Hematopoietic multipotent progenitor cell treated with erythropoietin and hydrocortisone succinate and interleukin-3 and kit ligand, for 8 days (in vitro differentiated cells): Measurements from ENCODE around the gene ADAM23.
A peak's percentile ranks its signal among the peaks of the same experiment; 100 is the strongest.

ENCODE experiments used
- DNase-seq: peaks from one replicate; pipeline ENCODE4 v3.0.0-alpha.2; 2015

Gene ADAM23

DNA sequence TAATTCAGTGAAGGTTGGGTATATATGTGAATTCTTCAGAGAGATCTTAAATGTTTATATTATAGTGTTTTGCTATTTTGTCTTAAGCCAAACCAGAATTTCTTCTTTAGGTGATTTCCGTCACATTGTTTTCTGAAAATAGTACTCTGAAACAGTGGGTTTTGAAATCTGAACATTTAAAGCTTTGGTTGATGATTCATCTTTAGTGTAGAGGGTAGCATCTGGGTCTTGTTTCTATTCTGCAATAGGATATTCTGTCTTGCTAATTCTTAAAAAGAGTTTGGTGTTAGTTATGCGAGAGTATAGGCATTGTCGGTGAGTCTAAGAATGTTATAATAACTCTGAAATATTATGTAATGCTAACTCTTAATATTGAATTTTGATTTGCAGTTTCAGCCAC lies 129.4 kb downstream of the ADAM23 start:
- DNase-seq, result no peak

- no peak for DNase-seq
Measured at GRCh38 chr2:206573793-206574192, 130.5 kb downstream of the ADAM23 start.

- no peak for DNase-seq
Measured at GRCh38 chr2:206584323-206585116, 141.2 kb downstream of the ADAM23 start.

GRCh38 chr2:206585335-206585734 lies 142.0 kb downstream of the ADAM23 start:
- no peak for DNase-seq

- DNase-seq, result no peak
Measured at GRCh38 chr2:206586609-206587008, 143.3 kb downstream of the ADAM23 start.

DNA sequence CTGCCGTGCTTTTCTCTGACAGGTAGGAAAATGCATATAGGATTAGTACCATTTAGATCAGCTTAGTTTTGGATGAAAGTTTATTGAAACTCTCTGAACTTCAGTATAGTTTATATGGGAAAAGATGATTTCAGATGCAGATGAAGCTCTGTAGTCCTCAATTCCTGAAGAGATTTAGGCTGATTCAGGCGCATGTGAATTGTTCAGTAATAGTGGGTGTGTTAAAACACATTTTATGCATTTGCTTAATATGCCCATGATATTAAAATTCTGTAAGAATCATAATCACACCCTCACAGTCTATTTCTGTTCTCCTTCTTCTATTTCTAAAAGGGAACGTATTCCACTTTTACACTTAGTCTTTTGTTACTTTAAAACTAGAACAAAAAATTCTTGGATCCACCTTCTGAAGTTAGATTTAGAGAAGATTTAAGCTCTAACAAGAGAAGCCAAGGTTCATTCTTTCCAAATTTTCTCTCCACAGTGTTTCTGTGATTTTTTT lies 154.4 kb downstream of the ADAM23 start:
- no peak for DNase-seq

- DNase-seq, result no peak
Measured at GRCh38 chr2:206603243-206603642, 159.9 kb downstream of the ADAM23 start.

GRCh38 chr2:206610451-206610850 lies 167.1 kb downstream of the ADAM23 start:
- no peak for DNase-seq

- no peak for DNase-seq
Measured at GRCh38 chr2:206611191-206611590, 167.9 kb downstream of the ADAM23 start.

- DNase-seq, result no peak
Measured at GRCh38 chr2:206611736-206612135, 168.4 kb downstream of the ADAM23 start.

GRCh38 chr2:206614811-206615210 lies 171.5 kb downstream of the ADAM23 start:
- DNase-seq, result no peak

DNA sequence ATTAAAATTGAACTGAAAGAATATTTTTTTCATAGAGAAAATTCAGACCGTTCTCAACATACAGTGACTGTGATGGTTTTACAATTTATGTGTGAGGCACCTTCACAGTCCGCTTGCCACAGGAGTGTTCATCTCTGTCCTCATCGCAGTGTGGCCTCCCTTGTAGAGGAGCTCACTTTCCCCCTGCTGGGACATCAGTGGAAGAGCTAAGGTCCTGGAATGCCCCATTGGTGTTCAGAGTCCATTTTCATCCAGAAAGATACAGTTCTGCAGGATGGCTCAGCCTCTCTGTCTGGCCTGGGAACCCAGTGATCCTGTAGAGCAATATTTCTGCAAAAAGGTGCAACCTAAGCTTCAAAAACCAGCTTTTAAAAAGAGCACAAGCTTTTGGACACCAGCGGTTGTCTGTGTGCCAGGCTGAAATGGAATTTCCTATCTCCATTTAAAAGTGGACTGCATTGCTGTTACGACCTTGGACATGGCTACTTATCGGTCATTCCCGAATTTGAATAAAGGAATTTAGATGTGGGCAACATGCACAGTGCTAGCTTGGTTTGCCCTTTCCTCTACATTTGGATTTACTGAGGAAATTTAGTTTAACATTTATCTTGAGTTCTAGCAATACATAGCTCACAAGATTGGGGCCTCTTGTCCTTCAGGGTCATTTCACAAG lies 172.2 kb downstream of the ADAM23 start:
- no peak for DNase-seq

- no peak for DNase-seq
Measured at GRCh38 chr2:206616151-206616550, 172.8 kb downstream of the ADAM23 start.

DNA sequence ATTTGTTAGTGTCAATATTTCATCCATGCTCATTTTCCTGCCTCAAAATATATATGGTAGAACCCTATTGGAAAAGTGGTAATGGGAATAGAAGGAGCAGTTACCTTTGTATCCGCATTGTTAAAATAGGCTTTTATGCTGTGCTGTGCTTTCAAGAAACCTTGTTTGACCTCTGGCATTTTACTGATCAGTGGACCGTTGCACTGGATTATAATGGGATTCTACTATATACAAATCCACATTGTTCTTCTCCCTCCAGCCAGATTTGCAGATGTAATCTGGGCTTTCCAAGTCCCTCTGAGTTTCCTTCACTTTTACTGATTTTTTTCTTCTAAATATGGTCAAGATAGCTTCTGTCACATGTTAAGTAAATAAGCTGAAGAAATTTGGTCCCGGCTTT lies 175.7 kb downstream of the ADAM23 start:
- no peak for DNase-seq

DNA sequence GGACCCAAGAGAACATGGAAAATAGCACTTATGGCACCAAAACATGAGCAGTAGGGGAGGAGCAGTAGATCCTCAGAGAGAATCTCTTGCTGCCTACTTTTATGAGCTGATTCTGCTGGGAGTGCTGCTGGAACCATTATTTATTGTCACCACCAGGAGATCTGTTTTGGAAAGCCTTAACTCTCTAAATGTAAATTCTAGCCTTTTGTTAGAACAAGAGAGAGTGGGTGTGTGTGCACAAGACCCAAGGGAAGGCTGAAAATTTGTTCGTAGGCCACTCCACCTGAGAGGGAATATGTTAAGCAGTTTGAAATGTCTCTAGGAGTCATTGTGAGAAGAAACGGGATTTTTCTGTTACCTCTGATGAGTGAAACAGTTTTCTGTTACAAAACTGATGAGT lies 182.8 kb downstream of the ADAM23 start:
- no peak for DNase-seq

DNA sequence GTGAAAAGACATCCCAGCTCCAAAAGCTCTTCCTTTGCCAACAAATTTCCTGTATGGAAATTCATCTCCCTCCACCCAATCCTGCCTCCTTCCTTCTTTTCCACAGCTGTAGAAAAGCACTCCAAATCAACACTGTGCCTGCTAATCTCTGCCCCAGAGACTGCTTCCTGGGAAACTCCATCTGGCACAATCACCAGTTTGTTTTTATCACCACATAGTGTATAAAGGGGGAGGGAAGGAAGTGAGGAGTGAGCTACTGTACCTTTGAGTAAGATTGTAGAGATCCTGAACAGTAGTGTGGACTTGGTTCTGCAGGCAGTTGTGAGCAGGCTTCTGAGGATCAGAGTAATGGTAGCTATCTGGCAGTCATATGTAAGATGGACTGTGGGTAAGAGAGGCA lies 184.3 kb downstream of the ADAM23 start:
- DNase-seq, result no peak

DNA sequence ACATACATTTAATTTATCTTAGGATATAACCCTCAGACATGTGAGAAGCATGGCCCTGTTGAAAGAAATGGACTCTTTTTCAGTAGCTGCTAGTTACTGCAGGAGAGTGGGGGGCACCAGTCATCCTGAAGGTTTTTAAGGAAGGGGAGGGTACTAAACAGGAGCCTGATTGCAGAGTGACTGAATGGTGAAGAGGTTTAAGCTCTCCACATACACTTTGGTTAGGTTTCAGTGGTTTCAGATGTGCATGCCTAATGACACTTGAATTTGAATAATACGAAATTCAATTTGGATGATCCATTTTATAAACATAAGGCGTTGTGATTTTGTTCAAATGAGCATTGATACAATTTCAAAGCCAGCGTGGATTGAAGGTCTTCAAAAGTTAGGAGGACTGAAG lies 188.0 kb downstream of the ADAM23 start:
- DNase-seq, result no peak

DNA sequence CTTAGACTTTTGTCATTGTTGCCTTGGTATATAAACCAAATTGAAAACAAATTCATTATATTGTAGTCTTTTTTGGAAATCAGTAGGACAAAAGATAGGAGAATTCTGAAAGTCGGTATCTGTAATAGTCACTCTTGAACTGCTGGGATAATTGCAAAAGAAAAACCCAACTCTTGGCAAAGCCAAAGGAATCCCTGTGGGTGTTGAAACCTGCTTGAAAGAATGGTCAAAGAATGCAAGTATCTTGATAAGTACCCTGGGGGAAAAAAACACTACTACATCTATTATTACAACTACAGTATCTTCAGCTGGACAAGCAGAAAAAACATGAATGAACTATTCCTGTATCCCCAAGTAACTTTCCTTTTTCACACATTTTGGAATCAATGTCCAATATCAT lies 191.7 kb downstream of the ADAM23 start:
- no peak for DNase-seq

- DNase-seq, result no peak
Measured at GRCh38 chr2:206639636-206640035, 196.3 kb downstream of the ADAM23 start.

GRCh38 chr2:206641226-206641625 lies 197.9 kb downstream of the ADAM23 start:
- no peak for DNase-seq

DNA sequence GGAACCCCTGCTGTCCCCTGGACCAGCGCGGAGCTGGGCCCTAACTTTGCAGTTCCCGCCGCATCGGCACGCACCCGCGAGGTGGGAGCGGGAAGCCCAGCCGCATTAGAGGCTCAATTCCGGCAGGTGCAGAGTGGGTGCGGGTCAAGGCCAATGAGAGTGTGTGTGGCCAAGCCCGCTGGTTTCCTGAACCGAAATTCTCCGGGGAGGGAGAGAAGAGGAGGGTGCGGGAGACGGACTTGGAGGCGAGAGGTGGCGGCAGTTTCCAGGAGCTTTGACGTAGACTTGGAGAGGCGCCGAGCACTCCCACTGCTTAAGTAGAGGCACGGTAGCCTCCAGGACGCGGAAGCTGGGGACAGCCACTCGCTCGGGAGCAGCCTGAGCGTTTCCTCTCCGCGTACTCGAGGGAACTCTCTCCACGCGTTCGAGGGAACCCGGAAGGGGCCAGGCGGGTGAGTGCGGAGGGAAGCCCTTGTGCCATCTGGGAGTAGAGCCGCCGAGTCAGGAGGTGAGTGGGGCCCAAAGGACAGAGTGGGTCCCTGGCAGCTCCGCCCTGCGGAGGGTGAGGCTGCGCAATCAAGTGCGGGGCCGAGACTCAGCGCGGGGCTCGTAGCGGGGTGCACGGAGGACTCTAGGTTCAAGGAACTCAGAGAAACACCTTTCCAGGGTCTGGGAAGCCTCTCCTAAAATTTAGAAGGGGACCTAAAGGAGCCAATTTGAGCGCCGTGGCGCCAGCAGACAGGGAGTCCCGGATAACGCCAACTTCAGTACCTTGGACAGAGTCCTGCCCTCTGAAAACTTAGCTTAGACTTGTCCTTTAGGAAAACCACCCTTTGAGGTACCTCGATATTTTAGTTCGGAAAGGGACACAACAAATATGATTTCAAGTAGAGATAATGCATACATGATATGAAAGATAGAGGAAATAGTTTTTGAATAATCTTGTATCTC lies 199.0 kb downstream of the ADAM23 start, which contains the start of gene FAM237A:
FAM237A (plus strand) TSS at position 413 of the 951 bp plus-strand sequence. CDS start 1,750 bp downstream, outside the sequence.
- DNase-seq, result peak; percentile 61

DNA sequence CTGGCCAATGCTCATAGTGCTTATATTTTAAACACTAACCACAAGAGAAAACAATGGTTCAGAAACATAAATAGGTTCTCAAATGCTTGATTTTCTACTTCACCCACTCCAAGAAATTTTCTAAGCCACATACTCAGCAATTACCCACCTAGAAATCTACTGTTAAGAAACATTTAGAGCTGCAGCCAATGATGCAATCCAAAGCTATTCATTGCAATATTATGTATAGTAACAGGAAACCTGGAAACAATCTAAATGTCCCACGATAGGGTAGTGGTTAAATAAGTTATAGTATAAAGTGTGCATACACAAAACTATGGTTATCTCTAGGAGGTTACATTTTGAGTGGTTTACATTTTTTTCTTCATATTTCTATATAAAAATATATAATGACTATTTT lies 204.7 kb downstream of the ADAM23 start:
- no peak for DNase-seq

- no peak for DNase-seq
Measured at GRCh38 chr2:206657087-206657486, 213.8 kb downstream of the ADAM23 start.
